Measurements from ENCODE around the gene HIF1AN.

The HIF1AN gene

GRCh38 chr10:100501423-100501822 lies 34.3 kb upstream of the HIF1AN start:
- DNase-seq (ENCODE audit: extremely low spot score), result no peak
- ChIA-PET POLR2A (no interaction called here), CTCF (no interaction called here)
- no peak for TF ChIP-seq LEF1 (IDR thresholded peaks at IDR 0.05; ENCODE audit: borderline replicate concordance)
- no peak for TF ChIP-seq SUZ12 (IDR thresholded peaks at IDR 0.05)
- TF ChIP-seq BHLHE40 (IDR thresholded peaks at IDR 0.05; ENCODE audit: borderline replicate concordance), result no peak
- no peak for TF ChIP-seq ARNT (IDR thresholded peaks at IDR 0.05)
- TF ChIP-seq ELF4 (IDR thresholded peaks at IDR 0.05), result no peak

- DNase-seq (ENCODE audit: extremely low spot score), result no peak
- ChIA-PET POLR2A (no interaction called here), CTCF (interaction anchor here (0.8 kb wide), 1 partner anchor 20 kb away, joined by 4 read pairs; no protein-coding TSS in a partner anchor)
- TF ChIP-seq ZNF384 (IDR thresholded peaks at IDR 0.05), result no peak
- TF ChIP-seq FOXK2 (IDR thresholded peaks at IDR 0.05), result no peak
- TF ChIP-seq FOXA1 (IDR thresholded peaks at IDR 0.05), result no peak
- no peak for TF ChIP-seq HDGF (IDR thresholded peaks at IDR 0.05; ENCODE audit: borderline replicate concordance)
- no peak for TF ChIP-seq SP1 (IDR thresholded peaks at IDR 0.05)
These were observed 32.7 kb upstream of the HIF1AN start for GRCh38 chr10:100502926-100503494.

- TF ChIP-seq FOXK2 (IDR thresholded peaks at IDR 0.05) (no peak), BHLHE40 (IDR thresholded peaks at IDR 0.05; ENCODE audit: borderline replicate concordance) (no peak), PKNOX1 (IDR thresholded peaks at IDR 0.05) (no peak)
- POLR2A ChIA-PET, result interaction anchor here (1.2 kb wide), 1 partner anchor 32 kb away, joined by 5 read pairs; the partner anchor contains the start of gene HIF1AN
- no peak for DNase-seq (ENCODE audit: extremely low spot score)
- CTCF ChIA-PET, result no interaction called here
These were observed 31.6 kb upstream of the HIF1AN start for GRCh38 chr10:100504096-100504495.

- POLR2A ChIA-PET, result interaction anchor here (1.2 kb wide), 1 partner anchor 30 kb away, joined by 5 read pairs; the partner anchor contains the start of gene HIF1AN
These were observed 30.6 kb upstream of the HIF1AN start for GRCh38 chr10:100505164-100505563.

GRCh38 chr10:100506596-100507356 lies 29.0 kb upstream of the HIF1AN start:
- DNase-seq (ENCODE audit: extremely low spot score), result no peak
- CTCF ChIA-PET, result interaction anchor here (0.5 to 0.6 kb wide), 2 partner anchors 164 to 331 kb away, joined by 3 read pairs; no protein-coding TSS in a partner anchor
- POLR2A ChIA-PET, result no interaction called here
- no peak for TF ChIP-seq ZNF384 (IDR thresholded peaks at IDR 0.05)
- no peak for TF ChIP-seq FOXA1 (IDR thresholded peaks at IDR 0.05)
- TF ChIP-seq FOXK2 (IDR thresholded peaks at IDR 0.05), result no peak
- TF ChIP-seq HDGF (IDR thresholded peaks at IDR 0.05; ENCODE audit: borderline replicate concordance), result no peak
- no peak for TF ChIP-seq BHLHE40 (IDR thresholded peaks at IDR 0.05; ENCODE audit: borderline replicate concordance)
- TF ChIP-seq FOXM1 (IDR thresholded peaks at IDR 0.05; ENCODE audit: borderline replicate concordance), result no peak
- TF ChIP-seq PKNOX1 (IDR thresholded peaks at IDR 0.05), result no peak
- TF ChIP-seq ARNT (IDR thresholded peaks at IDR 0.05), result no peak
- no peak for TF ChIP-seq NFRKB (IDR thresholded peaks at IDR 0.05)
- TF ChIP-seq L3MBTL2 (conservative IDR thresholded peaks at IDR 0.05), result no peak
- no peak for TF ChIP-seq SP1 (IDR thresholded peaks at IDR 0.05)
- TF ChIP-seq LEF1 (IDR thresholded peaks at IDR 0.05; ENCODE audit: borderline replicate concordance), result no peak
- TF ChIP-seq CTBP1 (IDR thresholded peaks at IDR 0.05; ENCODE audit: borderline replicate concordance), result no peak
- no peak for TF ChIP-seq TARDBP (IDR thresholded peaks at IDR 0.05)
- TF ChIP-seq SUZ12 (IDR thresholded peaks at IDR 0.05), result no peak
- TF ChIP-seq ELF4 (IDR thresholded peaks at IDR 0.05), result no peak

More at GRCh38 chr10:100505164-100505563, 30.6 kb upstream of the HIF1AN start:
- DNase-seq (ENCODE audit: extremely low spot score), result no peak
- no peak for TF ChIP-seq LEF1 (IDR thresholded peaks at IDR 0.05; ENCODE audit: borderline replicate concordance)
- TF ChIP-seq FOXM1 (IDR thresholded peaks at IDR 0.05; ENCODE audit: borderline replicate concordance), result no peak
- no peak for TF ChIP-seq ELF4 (IDR thresholded peaks at IDR 0.05)
- TF ChIP-seq NFRKB (IDR thresholded peaks at IDR 0.05), result no peak
- TF ChIP-seq FOXK2 (IDR thresholded peaks at IDR 0.05), result no peak
- TF ChIP-seq SUZ12 (IDR thresholded peaks at IDR 0.05), result no peak
- no peak for TF ChIP-seq L3MBTL2 (conservative IDR thresholded peaks at IDR 0.05)
- TF ChIP-seq TARDBP (IDR thresholded peaks at IDR 0.05), result no peak
- no peak for TF ChIP-seq CTBP1 (IDR thresholded peaks at IDR 0.05; ENCODE audit: borderline replicate concordance)
- TF ChIP-seq BHLHE40 (IDR thresholded peaks at IDR 0.05; ENCODE audit: borderline replicate concordance), result no peak
- TF ChIP-seq HDGF (IDR thresholded peaks at IDR 0.05; ENCODE audit: borderline replicate concordance), result no peak
- no peak for TF ChIP-seq SP1 (IDR thresholded peaks at IDR 0.05)
- no peak for TF ChIP-seq PKNOX1 (IDR thresholded peaks at IDR 0.05)
- TF ChIP-seq ZNF384 (IDR thresholded peaks at IDR 0.05), result no peak
- no peak for TF ChIP-seq ARNT (IDR thresholded peaks at IDR 0.05)
- no peak for TF ChIP-seq FOXA1 (IDR thresholded peaks at IDR 0.05)
- CTCF ChIA-PET, result no interaction called here

- DNase-seq (ENCODE audit: extremely low spot score), result no peak
- CTCF ChIA-PET, result interaction anchor here (0.9 kb wide), 1 partner anchor 184 kb away, joined by 4 read pairs; no protein-coding TSS in a partner anchor
- no peak for TF ChIP-seq SP1 (IDR thresholded peaks at IDR 0.05)
- TF ChIP-seq NFRKB (IDR thresholded peaks at IDR 0.05), result no peak
- TF ChIP-seq BHLHE40 (IDR thresholded peaks at IDR 0.05; ENCODE audit: borderline replicate concordance), result no peak
- no peak for TF ChIP-seq LEF1 (IDR thresholded peaks at IDR 0.05; ENCODE audit: borderline replicate concordance)
- TF ChIP-seq FOXM1 (IDR thresholded peaks at IDR 0.05; ENCODE audit: borderline replicate concordance), result no peak
- TF ChIP-seq FOXK2 (IDR thresholded peaks at IDR 0.05), result no peak
- TF ChIP-seq ELF4 (IDR thresholded peaks at IDR 0.05), result no peak
- TF ChIP-seq L3MBTL2 (conservative IDR thresholded peaks at IDR 0.05), result no peak
- TF ChIP-seq TARDBP (IDR thresholded peaks at IDR 0.05), result no peak
- TF ChIP-seq FOXA1 (IDR thresholded peaks at IDR 0.05), result no peak
- TF ChIP-seq SUZ12 (IDR thresholded peaks at IDR 0.05), result no peak
- POLR2A ChIA-PET, result no interaction called here
These were observed 28.4 kb upstream of the HIF1AN start for GRCh38 chr10:100507357-100507732.

Measured in HEK293T (cell line).